Activated T-cell treated with anti-CD3 and anti-CD28 coated beads, Interleukin-2, amount 50 U/mL, for 48 hours (primary cell): ENCODE results near the gene EXT2.

ENCODE experiments used
- DNase-seq, 2 experiments: peaks; one replicate each; pipeline ENCODE4 v3.0.0-alpha.2; 2020

Gene EXT2

DNA sequence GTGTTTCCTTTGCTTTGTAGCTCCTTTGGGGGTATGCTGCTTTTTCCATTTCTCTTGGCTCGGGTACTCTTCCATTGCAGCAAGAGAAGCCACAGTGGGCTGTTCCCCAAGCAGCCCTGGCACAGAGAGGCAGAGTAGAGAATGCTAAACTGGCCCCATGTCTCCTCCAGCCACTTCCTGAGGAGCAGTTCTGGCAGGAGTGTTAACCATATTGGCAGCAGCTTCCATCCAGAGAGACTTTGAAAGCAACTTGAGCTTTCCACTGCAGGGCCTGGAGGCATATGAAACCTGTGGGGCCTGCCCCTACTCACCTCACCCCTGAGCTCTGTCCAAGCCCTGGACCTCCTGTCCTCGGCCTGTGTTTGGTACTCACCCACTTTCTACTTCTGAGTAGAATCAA is 152.6 kb downstream of the EXT2 start:
- no peak for DNase-seq

DNA sequence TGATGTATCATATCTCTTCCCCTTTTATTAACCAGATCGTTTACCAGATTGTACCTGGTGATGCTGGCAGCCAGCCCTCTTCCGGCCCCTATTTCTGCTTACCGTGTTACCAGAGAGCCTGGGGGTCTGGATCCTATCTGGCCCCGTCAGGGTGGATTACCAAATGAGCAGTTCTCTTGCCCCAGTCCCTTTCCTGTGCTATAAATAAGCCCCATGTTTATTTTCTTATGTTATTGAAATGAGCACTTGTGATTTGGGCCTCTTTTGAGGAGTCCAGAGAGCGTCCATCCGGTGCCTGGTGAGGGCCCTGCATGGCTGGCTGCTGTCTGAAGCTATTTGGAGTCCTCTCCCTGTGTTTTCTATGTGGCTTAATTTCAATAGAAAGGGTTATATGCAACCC is 154.9 kb downstream of the EXT2 start:
- no peak for DNase-seq

DNA sequence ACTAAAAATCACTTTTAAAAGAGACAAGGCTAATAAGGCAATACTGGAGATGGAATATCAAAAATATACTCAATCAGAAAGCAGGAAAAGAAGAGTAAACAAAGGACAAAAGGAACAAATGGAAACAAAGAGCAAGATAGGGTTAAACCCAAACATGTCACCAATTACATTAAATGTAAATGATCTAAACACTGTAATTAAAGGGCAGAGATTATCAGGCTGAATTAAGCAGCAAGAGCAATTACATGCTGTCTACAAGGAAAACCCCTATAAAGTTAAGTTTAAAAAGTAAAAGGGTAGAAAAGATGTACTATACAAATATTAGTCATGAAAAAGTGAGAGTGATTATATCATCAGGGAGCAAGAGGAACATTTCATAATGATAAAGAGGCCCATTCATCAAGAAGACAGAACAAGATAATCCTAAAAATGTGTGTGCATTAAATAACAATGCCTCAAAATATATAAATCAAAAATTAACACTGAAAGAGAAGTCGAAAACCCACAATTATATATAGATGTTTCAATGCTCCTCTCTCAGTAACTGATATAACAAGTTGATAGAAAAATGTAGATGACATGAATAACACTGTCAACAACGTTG is 157.6 kb downstream of the EXT2 start:
- no peak for DNase-seq

DNA sequence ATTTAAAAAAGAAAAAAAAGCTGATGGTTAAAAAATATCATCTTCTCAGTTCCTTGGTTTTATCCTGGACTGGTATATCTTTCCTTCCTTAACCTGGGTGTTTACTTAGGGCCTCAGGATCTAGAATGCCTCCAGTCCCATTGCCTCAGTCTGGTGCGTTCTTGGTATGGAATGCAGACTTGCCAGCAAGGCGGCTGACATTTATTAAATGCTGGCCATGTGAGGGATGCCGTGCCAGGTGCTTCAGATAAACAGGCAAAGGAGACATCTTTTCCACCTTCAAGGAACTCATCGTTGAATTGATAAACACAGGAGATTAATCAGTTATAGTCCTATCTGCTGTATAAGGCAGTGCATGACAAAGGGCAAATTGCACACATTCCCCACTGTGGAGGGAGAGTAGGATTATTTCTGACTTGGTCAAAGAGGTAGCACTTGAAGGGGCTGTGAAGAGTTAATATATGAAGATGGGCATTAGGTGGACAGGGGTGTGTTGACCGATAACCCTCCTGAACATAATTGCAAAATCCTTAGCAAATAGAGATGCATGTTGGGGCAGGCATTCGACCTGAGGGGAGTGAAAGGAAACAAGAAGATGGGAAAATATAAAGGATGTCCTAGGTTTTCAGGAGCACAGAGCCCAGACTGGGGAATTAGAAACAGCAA is 160.1 kb downstream of the EXT2 start:
- no peak for DNase-seq

DNA sequence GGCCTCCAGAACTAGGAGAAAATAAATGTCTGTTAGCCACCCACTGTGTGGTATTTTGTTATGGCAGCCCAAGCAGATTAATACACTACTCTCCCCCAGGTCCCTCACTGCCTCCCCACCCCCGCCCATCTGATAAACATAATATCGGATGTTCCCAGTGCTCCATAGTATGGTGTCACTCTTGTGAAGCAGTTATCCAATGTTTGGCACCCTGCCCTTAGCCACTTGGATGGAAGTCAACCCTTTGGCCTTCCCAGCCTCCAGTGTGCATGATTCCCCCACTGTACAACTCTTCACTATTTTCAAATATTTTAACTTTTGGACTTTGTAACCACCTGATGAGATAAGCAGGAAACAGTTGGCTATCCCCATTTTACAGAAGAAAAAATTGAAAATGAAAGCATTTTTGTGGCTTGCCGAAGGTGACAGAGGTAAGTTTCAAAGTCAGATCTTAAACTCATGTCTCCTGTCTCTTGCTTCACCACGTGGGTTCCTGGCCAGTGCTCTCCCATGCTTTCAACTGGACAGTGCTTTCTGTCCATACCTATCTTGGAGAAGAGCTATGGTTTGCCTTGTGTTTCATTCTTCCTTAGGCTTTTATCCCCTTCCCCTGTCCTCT is 161.3 kb downstream of the EXT2 start:
- DNase-seq, result no peak

DNA sequence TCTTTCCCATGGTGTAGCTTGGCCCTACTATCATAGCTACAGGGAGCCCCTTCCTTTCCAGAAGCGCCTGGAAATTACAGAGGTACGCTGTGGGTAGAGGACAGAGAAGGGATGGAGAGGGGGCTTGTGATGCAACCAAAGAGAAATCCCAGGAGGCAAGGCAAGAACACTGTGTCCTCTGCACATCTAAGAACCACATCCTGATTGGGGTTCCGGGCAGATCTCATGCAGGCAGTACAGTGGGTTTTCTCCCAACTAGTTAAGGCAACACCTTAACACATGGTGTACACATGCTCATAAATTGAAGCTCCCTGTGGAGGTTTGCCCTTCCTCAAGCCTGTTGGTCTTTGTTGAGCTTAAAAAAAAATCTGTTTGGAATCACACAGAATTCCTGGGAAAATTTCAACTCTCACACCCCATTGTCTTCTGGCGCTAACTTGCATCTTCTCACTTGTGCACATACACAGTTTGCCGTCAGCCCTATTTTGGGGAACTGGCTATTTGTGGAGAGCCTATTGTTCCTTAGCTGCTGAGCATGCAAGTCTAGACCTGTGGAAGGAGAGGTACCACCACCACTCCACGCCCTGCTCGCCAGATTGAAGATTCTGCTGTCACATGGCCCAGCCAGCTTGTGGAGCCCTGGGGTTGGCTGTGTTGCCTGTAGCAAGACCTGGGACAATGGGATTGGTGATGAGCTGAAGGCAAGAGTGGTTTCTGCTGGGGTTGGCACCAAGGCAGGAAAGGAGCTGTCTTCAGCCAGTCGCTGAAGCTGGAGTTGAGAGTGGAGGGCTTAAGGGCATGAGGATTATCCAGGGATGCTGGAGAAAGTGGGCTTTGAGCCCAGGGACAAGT is 162.1 kb downstream of the EXT2 start:
- no peak for DNase-seq

DNA sequence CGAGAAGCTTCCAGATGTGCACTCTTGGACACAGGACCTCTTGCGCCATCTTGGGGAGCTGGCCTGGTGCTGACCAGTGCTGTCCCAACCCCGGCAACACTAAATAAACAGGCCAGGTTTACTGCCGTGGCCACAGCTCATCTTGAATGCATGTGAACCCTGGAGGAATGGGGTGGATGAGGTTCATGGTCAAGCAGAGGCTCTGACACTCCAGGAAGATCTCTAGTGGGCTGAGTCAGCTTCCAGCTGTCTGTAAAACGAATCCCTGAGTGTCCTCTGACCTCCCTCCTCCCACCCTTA is 162.7 kb downstream of the EXT2 start:
- DNase-seq, result no peak

DNA sequence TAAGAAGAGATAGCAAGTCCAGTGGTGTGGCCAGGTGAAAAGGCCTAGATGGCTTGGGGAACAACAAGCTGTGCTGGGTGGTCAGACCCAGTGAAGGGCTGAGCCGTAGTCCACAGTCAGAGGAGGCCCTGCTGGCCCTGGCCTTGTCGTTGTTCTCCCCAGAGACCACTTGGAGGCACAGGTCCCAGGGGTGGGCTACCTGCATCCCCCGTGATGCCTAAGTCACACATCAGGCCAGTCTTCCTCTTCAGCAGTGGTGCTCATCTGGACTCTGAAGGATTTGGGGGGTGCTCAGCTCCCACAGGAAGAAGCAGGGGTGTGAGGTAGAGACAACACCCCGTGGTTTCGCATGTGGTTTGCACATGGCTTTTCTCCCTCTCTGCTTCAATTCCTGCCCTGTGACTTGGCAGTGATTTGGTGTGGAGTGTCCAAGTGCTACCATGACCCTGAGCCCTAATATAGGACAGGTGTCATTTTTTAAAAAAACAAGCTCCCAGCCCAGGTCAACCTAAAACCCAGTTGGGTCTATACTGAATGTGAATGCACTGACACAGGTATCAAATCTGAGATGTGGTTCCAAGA is 163.5 kb downstream of the EXT2 start:
- no peak for DNase-seq

DNA sequence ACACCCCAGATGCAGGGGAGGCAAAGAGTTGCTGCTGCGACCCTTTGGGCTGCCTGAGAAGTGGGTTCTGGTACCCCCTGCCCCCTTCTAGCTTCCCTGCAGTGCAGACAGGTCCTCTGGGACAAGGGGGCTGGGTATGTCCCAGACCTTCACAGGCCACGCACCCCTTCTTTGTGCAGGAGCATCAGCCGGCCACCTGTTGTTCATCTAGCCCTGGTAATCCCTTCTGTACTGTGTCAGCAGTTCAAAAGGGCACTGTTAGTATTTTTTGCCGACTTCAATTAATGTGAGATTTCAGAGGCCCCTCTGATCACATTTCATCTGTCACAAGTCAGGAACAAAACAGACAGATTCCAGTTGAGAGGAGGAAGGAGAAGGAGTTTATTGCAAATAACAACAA is 164.6 kb downstream of the EXT2 start:
- no peak for DNase-seq

DNA sequence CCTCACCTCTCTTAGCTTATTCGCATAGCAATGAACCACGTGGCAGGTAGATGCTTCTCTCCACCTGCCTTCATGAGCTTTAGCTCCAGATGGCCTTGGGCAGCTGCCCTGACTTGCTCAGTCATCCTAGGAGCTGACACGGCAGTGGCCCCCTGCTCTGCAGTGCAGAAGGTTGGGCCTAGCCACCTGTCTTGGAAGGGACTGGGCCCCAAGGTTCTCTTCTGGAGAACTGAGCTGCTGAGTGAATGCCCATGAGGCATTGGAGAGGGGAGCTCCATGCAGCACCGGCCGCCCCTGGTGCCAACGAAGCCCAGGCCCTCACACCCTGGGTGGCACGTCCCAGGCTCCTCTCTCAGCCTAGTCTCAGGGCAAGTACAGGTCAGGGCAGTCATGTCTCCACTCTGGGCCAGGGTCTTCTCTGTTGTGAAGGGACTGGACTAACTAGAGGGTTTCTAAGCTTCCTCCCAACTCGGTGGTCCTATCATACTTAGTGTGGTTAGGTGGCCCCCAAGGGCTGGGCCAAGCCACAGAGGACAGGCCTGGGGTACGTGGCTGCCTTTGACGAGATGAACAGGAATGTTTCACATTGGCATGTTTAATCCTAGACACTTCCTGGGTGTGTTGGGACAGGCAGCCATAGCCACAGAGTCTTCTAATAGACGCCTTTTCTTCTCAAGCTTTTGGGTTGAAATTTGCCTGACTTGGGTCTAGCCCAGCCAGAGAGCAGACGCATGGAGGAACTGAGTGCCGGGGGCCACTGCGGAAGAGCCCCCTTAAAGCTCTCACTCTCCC is 166.5 kb downstream of the EXT2 start:
- no peak for DNase-seq

DNA sequence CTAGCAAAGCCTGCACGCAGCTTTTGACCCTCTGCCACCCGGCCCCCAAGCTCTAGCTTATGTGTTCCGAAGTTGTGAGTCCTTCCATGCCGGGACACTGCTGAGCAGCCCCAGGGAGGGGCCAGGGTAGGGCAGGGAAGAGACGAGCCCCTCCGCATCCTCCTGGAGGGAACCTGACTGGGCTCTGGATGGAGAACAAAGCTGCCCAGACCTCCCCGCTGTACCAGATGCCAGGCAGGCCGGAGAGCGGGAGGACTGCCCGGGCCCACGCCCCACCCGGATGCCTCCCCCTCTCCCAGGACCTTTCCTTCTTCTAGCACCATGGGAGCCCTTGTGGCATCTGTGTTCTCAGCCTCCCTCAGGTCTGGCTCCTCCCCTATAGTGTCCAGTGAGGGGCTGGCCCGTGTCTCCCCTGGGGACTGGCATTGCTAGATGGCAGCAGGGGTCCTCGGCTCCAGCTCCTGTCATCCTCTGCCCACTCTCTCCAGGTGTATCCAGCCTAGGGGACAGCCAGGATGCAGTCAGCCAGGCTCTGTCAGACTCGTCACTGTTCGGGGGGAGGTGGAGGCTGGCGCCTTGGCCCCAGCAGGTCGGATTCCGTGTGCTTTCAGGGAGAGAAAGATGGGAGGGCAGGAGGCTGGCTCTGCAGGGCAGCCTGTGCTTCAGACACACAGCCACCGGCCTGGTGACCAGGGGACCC is 168.4 kb downstream of the EXT2 start:
- DNase-seq, result no peak

DNA sequence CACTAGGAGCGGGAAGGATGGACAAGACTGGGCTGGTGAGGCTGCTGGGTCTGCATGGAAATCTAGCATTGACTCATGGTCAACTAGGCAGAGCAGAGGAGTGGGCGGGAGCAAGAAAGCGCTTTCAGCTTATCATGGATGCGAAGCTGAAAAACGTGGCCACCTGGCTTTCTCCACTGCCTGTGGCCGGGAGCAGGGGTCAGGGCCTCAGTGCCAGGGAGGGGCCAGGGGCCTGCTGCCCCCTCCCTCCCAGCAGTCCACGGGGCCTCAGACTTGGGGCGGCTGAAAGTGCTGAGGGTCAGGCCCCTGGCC is 168.9 kb downstream of the EXT2 start:
- DNase-seq, result no peak

DNA sequence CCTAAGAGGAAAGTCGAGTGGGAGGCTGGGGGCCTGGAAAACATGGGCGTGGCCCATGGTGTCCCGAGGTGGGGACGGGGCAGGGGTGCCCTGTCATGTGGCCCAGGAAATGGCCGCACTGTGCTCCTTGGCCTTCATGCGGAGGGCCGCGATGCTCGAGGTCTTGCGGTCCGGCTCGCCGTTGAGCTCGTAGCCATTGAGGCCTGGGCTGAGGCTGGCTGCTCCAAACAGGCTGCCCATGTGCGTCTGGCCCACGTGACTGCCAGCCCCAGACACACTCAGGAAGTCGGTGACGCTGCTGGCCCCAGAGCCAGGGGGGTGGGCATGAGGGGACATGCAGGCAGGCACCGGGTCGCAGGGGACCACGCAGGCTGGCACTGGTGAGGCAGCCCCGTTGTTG is 169.3 kb downstream of the EXT2 start:
- no peak for DNase-seq

DNA sequence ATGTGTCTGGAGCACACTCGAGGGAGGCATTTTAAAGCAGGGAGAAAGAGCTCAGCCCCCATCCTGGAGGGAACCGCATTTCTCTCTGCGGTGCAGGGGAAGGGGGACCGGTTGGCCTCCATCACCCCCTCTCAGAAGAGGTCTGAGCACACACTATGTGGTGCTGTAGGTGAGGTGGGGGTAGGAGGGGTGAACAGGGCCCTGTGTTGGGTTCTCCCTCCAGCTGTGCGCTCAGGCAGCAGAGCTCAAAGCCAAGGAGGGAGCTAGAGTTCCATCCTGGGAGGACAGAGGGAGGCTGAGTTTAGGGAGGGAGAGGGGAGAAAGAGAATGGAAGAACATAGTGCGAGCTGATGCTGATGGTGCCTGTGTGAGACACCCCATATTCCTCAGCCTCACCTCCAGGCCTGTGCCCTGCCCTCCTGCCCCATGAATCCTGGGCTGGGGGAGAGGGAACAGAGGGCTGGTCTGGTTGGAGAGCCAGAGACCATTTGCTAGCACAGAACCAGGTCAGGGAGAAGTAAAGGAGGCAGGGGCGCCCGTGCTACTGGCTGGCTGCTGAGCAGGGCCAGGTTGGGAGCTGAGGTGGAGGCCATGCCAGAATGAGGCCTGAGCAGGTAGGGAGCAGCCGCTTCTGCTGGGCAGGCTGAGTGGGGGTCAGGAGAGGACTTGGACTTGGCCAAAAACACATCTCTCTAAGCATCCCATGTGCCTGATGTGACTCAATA is 170.7 kb downstream of the EXT2 start:
- peak in 1 of 2 experiments; percentile 3 for DNase-seq

DNA sequence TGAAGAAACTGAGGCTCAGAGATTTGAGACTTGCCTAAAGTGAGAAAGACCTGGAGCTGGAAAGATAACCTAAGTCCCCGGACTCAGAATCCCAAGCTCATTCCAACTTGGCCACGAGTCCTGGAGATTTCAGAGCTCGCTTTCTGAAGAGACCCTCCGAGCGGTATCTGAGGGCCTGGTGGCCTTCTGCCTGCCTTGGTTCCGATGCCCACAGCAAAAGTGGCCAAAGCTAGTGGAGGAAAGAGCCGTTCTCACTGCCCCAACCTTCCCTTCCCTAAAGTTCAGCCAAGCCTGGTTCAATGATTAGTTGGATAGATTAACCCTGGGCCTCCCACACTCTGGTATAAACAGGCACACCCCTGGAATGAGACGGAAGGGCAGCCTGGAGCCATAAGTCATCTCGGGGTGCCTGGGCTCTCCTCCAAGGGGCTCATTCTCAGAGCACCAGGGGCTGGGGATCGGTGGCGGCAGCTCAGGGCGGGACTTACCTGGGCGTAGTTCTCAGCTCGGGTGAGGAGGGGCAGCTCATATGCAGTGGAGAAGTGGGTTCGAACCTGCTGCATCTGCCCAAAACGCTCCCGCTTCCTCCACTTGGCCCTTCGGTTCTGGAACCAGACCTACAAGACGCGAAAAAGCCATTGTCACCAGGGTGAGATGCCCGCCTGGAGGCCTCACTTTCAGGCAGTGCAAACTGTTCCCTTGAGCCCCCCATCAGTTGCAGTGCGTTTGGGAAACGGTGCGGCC is 171.7 kb downstream of the EXT2 start:
- DNase-seq, result peak in 1 of 2 experiments; percentile 6

DNA sequence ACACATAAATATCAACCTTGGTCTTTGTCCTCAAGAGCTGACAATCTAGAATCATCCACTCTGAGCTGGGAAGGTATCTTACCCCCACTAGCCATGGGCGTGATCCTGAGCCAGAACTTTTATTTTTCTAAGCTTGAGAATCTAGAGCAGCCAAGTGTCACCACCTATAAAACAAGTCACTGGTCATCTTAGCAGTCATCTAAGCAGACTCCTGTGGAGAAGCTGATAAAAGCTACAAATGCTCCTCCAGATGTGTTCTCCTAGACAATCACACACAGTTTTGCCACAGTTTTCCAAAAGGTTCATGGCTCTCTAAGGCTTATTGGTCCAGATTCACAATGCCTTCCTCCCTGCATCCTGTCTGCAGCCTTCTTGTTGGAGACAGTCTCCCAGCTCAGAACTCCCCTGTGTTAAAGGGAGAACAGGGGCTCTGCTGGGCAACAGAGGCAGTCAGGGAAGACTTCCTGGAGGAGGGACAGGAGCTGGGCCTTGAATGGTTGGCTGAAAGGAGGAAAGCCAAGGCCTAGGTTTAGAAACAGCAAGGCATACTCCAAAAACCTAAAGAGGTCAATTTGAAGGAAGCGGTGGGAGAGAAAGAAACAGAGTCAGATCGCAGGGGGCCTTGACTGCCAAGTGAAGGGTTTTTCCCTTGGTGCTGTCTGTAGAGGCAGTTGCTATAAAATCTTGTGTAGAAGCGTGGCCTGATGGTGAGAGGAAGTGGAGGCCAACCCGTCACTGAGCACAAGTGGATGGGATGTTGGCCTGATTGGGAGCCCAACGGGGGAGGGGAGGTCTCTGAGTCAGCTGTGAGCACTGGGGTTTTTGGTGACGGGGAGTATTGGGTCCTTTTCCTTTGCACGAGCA is 172.5 kb downstream of the EXT2 start:
- no peak for DNase-seq

DNA sequence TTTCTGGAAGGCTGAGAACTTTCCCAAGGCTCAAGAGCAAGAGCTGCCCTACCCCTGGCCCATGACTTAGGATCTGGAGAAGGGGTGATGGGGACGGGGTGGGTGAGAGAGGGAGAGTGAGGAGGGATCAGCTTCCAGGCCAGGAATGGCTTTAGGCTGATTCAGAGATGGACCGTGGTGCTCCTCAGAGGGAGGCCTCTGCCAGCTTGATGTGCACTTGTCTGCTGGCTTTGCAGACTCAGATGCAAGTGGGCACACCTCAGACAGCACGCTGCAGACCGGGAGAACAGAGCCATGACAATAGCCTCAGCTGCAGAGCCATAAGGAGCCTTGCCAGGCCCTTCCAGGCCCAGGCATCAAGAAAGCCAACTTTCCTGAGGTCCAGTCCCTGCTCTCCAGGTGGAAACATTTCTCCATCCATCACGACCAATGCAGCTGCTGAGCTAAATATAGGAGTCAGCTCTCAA is 173.2 kb downstream of the EXT2 start:
- no peak for DNase-seq

DNA sequence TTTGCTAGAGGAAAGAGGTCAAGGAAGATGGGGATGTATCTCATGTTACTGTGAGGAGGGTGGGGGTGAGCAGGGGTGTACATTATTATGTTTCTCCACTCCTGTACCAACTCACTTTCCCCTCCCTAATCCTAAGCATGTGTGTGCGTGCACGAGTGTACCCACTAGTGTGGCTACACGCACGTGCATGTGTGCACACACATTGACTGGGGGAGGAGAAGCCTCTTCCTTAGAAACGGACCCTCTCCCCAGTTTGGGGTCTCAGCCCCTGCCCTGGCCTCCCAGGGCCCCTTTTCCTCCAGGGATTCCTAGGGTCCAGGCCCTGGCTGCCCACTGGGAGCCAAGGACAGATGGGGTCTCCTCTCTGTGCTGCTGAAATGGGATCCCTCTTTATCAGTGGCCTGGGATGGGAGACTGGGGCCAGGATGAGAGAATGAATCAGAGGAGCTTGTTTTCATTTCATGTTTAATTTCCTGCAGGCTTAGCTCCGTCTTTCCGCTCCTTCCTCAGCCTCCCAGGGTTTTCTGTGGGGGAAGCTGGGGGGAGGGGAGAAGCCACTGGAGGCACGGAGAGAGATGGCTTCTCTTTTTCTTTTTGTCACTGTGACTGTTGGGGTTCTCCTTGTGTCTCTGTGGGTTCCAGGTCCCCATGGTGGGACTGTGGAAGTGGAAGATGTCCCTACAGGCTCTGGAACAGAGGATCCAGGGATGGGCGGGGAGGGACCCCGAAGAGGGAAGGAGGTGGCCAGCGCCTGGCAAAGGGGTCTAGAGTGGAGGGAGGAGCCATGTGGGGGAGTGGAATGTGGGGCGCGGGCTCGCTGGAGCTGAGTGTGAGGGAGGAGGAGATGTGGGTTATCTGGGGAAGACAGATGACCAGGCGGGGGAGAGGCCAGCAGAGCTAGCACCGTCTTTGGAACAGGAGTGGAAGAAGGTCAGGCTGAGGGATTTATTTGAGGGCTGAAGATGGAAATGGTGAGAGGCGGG is 174.2 kb downstream of the EXT2 start:
- no peak for DNase-seq
